Stimulated activated CD4-positive, alpha-beta T cell treated with anti-CD3 and anti-CD28 coated beads, Interleukin-2, amount 100 ng/mL, for 4 hours (primary cell): Measurements from ENCODE around the gene SLC35D1.

Source experiments
- DNase-seq: peaks from one replicate; pipeline ENCODE4 v3.0.0-alpha.2; 2020; ENCODE audit warnings: low read depth

The SLC35D1 gene

GRCh38 chr1:67044631-67045270 lies 9.2 kb downstream of the SLC35D1 start:
- DNase-seq, result no peak

DNA sequence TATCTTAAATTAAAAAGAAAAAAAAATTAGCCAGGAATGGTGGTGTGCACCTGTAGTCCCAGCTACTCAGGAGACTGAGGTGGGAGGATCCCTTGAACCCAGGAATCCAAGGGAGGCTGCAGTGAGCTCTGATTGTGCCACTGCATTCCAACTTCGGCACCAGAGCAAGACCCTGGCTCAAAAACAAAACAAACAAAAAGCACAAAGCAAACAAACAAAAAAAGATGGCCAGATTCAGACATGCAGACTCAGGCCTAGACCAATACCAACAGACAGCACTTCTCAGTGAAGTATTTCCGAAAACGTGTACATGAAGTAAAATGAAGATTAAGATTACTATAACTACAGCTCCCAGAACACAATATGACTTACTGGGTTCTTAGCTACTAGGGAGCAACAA lies 10.6 kb downstream of the SLC35D1 start:
- no peak for DNase-seq

DNA sequence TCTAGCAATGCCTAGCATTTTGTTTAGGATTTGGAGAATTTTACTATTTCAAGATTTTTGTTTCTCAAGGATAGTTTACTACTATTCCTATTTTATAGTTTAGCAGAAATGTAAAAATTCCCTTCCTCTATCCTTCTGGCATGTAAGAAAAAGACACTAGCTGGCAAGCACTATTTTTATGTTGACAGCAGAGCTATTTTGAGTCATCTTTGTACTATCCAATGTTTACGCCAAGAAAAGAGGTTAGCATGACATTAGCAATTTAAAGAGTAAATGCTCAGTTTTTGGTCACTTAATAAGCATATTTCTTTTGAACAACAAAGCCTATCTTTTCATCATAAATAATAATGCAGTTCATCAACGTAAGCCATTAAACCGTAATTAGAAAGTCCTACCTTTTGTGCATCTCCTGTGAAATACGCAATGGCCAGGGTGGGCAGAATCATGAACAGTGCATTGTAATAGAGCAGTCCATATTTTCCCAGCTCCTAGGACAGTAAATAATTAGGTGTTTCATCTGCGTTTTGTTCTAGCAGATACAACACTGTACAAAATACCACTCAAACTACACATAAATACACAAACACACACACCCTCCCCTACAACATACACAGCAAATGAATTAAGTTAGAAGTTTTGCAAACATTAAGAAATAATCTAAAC lies 12.0 kb downstream of the SLC35D1 start:
- DNase-seq, result no peak

GRCh38 chr1:67040405-67040804 lies 13.5 kb downstream of the SLC35D1 start:
- DNase-seq, result no peak

GRCh38 chr1:67031859-67032247 lies 22.1 kb downstream of the SLC35D1 start:
- DNase-seq, result no peak

- no peak for DNase-seq
Observed at GRCh38 chr1:67031121-67031858, 22.7 kb downstream of the SLC35D1 start.

DNA sequence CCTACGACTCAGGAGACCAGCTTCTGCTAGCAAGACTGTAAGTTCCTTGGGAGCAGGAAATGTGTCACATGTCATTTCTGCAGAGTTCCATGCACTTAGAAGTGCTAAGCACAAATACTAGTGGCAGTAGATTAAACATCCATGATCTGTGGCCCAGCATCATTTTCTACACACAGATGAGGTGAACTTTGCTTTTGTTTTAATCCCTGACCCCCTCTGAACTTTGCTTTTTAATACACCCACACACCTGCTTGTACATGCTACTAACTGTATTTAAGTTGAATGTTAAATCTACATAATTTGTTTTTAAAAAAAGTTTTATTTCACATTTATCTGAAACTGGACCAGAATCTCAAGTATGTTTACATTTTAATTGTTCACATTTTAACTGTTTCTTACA lies 24.5 kb downstream of the SLC35D1 start:
- DNase-seq, result no peak

- DNase-seq, result no peak
Observed at GRCh38 chr1:67020765-67021164, 33.2 kb downstream of the SLC35D1 start.

- no peak for DNase-seq
Observed at GRCh38 chr1:67020304-67020703, 33.6 kb downstream of the SLC35D1 start.

DNA sequence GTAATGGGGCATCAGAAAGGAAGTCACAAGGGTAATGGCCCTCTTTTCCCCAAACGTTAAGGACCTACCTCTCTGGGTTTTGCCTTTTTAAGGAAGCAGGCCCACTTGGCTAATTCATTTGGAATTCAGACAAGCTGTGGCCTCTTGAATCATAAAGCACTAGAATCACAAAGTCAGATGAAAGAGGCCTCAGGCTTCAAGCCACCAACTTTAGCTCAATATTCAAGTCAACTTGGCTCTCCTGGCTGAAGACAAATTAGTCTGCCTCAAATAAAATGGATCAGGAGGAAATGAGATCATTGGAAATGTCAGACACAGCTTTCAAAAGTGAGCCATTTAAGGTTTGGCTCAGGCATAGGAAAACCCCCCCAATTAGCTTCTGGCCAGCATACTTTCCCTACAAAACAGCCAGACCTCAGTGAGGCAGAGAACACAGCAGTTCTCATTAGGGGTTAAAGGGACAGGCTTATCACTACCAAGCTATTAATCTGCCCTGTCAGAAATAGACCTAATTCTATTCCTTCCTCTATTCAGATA lies 34.3 kb downstream of the SLC35D1 start:
- no peak for DNase-seq

DNA sequence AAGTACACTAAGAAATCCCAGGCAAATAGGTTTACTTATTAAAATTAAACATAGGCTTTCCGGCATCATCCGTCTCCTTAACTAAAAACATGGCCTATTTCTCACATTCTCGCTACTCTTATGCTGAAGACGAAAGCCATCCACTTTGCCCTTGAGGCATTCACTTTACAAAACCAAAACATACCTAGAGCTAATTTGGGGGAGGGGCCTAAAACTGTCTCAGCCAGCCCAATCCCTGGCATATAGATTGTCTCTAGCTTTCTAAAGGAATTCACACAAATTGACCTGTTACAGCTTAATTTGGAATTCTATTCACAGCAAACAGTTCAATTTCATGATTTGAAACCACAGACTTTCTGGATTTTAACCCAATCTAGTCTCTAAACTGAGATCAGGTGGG lies 34.8 kb downstream of the SLC35D1 start:
- no peak for DNase-seq

DNA sequence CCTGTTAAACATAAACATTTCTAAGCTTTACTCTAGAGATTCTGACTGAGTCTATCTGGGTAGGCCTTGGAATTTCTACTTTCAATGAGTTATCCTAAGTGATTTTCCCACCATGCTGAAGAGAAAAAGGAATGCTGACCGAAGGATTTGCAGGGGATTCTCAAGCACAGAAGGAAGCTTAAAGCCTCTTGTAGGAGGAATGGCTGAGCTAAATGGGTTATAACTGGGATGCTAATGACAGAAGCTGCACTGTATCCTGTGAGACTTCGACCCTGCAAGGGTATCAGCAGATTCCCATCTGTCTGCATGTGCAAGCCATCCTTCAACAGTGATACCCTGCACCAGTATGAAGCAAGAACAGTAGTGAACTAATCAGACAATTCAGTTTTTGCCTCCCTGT lies 35.4 kb downstream of the SLC35D1 start:
- no peak for DNase-seq

DNA sequence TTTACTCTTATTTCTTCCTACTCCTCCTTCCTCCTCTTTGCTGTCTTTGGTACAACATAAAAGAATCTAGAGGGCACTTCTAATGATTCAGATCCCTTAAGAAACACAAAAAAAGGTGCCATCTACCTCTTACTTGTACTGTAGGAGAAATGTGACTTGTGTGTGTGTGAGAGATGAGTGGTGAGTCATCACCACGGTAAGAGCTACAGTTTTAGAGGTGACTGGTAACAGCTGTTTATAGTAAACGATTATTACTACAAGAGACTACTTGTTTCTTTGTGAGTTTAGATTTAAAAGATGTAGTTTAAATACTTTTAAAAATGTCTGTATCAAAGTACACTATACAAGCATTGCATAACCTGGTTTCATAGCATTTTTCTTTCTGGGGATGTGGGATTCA lies 40.4 kb downstream of the SLC35D1 start:
- DNase-seq, result no peak

DNA sequence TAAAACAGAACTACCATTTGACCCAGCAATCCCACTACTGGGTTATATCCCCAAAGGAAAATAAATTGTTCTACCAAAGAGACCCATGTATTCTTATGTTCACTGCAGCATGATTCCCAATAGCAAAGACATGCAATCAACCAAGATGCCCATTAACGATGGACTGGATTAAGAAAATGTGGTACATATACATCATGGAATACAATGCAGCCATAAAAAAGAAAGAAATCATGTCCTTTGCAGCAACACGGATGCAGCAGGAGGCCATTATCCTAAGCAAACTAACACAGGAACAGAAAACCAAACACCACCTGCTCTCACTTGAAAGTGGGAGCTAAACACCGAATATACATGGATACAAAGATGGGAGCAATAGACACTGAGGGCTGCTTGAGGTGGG lies 44.2 kb downstream of the SLC35D1 start:
- no peak for DNase-seq

DNA sequence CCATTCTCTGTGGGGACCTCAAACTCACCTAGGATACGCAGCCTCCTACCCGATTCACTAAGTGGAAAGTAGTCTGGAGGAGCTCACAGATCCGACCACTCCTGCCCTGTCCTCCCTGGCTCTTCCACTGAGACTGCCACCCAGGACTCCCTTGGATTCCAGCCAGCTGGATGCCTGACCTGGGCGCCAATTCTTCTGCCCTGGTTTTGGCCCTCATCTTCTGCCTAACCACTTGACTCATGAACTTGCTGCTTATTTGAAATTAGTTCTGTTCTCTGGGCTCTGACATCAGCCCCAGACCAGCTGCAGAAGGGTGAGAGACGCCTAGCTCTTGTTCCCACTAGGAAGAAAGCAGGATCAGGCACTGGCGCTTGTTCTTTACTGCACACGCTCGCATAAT lies 48.9 kb downstream of the SLC35D1 start:
- no peak for DNase-seq

DNA sequence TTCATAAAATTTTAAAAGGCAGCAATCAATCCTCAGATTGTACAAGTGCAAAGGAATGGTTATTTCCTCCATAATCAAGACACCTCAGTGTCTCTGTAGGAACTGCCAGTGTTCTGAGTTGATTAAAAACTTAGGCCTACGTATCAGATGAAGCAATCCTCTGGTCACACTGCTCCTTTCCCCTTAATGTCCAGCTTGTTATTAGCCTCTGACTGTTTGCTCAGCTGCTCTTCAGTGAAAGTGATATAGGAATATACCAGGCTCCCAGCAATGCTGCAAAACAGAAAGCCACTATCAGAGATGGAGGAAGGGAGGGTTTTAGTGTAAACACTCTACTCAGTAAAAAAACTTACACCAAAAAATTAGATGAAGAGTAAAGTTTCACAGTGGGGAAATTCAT lies 49.8 kb downstream of the SLC35D1 start:
- DNase-seq, result no peak

DNA sequence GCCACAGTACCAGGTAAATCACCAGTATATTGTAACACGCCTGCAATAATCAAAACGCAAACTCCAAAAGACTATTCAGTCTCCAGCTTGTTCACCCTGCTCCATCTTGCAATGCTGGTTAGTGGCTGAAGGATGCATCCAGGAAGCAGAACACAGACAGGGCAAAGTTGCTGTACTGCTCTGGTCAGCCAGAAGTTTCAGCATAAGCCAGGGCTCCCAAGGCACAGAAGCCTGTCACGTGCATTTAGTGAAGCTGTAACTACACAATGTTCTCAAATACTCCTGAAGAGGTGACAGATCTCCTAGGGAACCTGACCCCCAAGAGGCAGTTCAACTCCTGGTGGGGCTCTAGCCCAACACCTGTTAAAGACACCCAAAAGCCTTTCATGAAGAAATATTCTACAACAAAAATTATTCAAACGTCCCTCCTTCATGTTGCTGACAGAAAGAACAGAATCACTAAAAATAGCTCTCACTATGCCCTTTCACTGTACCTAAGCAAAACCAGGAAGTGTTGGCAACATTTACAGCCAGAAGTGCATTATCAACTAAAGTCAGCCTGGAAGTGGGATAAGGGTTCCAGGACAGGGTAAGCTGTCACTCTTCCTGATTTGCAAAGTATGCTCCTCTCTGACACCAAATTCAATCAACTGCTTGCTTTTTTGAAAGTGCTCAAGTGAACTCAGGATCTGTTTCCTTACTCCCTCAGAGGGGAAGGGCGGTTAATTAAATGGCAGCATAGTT lies 52.1 kb downstream of the SLC35D1 start:
- no peak for DNase-seq

- DNase-seq, result no peak
Observed at GRCh38 chr1:66999640-67000400, 54.1 kb downstream of the SLC35D1 start.

DNA sequence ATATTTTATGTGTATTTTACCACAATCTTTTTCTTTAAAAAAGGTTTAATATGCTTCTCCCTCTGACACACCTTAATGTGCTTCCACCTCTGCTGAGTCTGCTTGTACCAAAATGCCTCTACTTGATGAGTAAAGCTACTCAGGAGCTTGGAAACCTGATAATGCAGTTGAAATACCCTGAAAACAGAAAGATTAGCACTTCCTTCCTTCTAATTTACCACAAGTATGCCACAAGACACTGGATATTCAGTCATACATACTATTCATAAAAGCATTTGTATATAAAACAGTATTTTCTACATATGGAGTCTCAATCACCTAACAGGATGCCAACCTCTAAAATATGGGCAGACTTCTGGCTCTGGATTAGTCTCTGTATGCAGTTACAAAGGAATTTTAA lies 55.0 kb downstream of the SLC35D1 start:
- DNase-seq, result no peak

DNA sequence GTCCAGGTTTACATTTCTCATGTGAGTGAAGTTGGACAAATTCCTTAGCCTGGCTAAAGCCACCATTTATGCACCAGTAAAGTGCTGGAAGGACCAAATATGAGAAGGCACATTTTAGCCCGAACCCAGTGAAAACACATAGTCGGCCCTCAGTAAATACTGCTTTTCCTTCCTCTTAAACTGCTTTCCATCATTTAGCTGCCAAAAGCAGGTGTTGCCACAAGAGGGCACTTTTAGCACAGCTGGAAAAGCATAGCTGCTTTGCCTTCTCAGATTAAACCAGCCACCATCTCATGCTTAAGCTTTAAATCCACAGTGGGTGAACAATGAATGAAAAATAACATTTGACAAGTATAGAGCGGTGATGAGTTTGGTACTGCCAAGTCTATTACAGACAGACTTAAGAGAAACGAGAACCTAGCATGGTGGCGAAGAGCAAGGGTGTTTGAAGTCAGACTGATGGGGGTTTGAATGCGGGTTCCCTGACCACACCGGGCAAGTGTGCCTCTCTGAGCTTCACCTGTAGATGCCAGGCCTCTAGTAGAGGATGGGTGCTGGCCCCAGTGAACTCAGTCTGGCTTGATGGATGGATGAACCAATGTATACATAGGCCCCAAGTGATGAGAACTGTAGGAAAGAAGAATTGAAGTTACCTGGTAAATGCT lies 57.8 kb downstream of the SLC35D1 start:
- peak; percentile 53 for DNase-seq

GRCh38 chr1:66993076-66993475 lies 60.9 kb downstream of the SLC35D1 start:
- no peak for DNase-seq
